ENCODE measurements around the gene CCND1. TPM values are rescaled to one million over a fixed set of nuclear protein-coding genes. Genes with fewer than 3 reads are reported as not detected.

Gene CCND1
- total and polyA plus RNA-seq, 12 donors, result 11.4 to 292 (median 173) TPM

- H3K27me3 ChIP-seq, result peaks cover 0 to 6% (median 0%) of the 10 kb centered on the region in 7 donors
- no peak overlapping the region for H3K4me3 ChIP-seq
- DNase-seq (no peak), ATAC-seq (no peak)
- H3K9me3 ChIP-seq, result peaks cover 0 to 8% (median 0%) of the 10 kb centered on the region in 11 donors
- no peaks in the 10 kb centered on the region for H3K36me3 ChIP-seq
- no peak for TF ChIP-seq CTCF (IDR thresholded peaks at IDR 0.05)
- H3K4me1 ChIP-seq, result peaks cover 0 to 10% (median 0%) of the 10 kb centered on the region in 9 donors
- no peak overlapping the region for H3K27ac ChIP-seq
- intact Hi-C loops (cut with DNase I), result loop anchor here in 2 of 10 donors (10.0 kb wide), 2 partner anchors 135 to 185 kb away; no protein-coding TSS in a partner anchor
- WGBS, 2 donors, result 97 to 100% methylated on average over 2 of the region's 2 CpGs
Measured at GRCh38 chr11:69630017-69630416, 10.9 kb upstream of the CCND1 start.

GRCh38 chr11:69630424-69630823 lies 10.5 kb upstream of the CCND1 start:
- Histone ChIP-seq H3K4me3 (no peak overlapping the region), H3K36me3 (no peaks in the 10 kb centered on the region), H3K27me3 (peaks cover 0 to 9% (median 0%) of the 10 kb centered on the region in 7 donors), H3K4me1 (peaks cover 0 to 13% (median 0%) of the 10 kb centered on the region in 9 donors), H3K27ac (no peak overlapping the region), H3K9me3 (peaks cover 0 to 8% (median 0%) of the 10 kb centered on the region in 11 donors)
- intact Hi-C loops (cut with DNase I), result loop anchor here in 2 of 10 donors (10.0 kb wide), 2 partner anchors 136 to 186 kb away; no protein-coding TSS in a partner anchor
- no peak for TF ChIP-seq CTCF (IDR thresholded peaks at IDR 0.05)
- DNase-seq (no peak), ATAC-seq (no peak)
- WGBS, 2 donors, result 94 to 97% methylated on average over 8 of the region's 8 CpGs

- Histone ChIP-seq H3K27ac (no peak overlapping the region), H3K27me3 (peaks cover 0 to 34% (median 10%) of the 10 kb centered on the region in 7 donors), H3K36me3 (no peaks in the 10 kb centered on the region), H3K4me1 (peaks cover 0 to 37% (median 23%) of the 10 kb centered on the region in 9 donors), H3K9me3 (peaks cover 0 to 8% (median 0%) of the 10 kb centered on the region in 11 donors), H3K4me3 (no peak overlapping the region)
- ATAC-seq (no peak), DNase-seq (no peak)
- intact Hi-C loops (cut with DNase I), result loop anchor here in 2 of 10 donors (10.0 kb wide), 2 partner anchors 138 to 188 kb away; no protein-coding TSS in a partner anchor
- 97 to 100% methylated on average over 4 of the region's 4 CpGs for WGBS, 2 donors
- TF ChIP-seq CTCF (IDR thresholded peaks at IDR 0.05), result no peak
Measured at GRCh38 chr11:69632900-69633299, 8.1 kb upstream of the CCND1 start.

GRCh38 chr11:69634069-69634468 lies 6.9 kb upstream of the CCND1 start:
- Histone ChIP-seq H3K4me1 (peaks cover 0 to 48% (median 35%) of the 10 kb centered on the region in 9 donors), H3K36me3 (no peaks in the 10 kb centered on the region), H3K9me3 (peaks cover 0 to 8% (median 0%) of the 10 kb centered on the region in 11 donors), H3K27me3 (peaks cover 0 to 46% (median 14%) of the 10 kb centered on the region in 7 donors), H3K4me3 (no peak overlapping the region), H3K27ac (peak overlapping the region in 4 of 10 donors; percentile 21 to 44 (median 35))
- ATAC-seq, result no peak
- TF ChIP-seq CTCF (IDR thresholded peaks at IDR 0.05), result no peak
- DNase-seq, result no peak
- WGBS, 2 donors, result 87 to 92% methylated on average over 6 of the region's 6 CpGs
- intact Hi-C loops (cut with DNase I), result loop anchor here in 2 of 10 donors (10.0 kb wide), 2 partner anchors 139 to 189 kb away; no protein-coding TSS in a partner anchor
